NCI-H446 (cell line): ENCODE results near the gene SLFN11.
"Not testable (repeated sequence)": the region's sequence is repeated elsewhere in the genome, so short reads cannot be mapped to it uniquely, and the experiment has no call there.

Experiments used
- DNase-seq, 2 experiments: peaks; one replicate each; lab custom pipeline; 2025; lab: John Stamatoyannopoulos, UW

The SLFN11 gene, protein sequence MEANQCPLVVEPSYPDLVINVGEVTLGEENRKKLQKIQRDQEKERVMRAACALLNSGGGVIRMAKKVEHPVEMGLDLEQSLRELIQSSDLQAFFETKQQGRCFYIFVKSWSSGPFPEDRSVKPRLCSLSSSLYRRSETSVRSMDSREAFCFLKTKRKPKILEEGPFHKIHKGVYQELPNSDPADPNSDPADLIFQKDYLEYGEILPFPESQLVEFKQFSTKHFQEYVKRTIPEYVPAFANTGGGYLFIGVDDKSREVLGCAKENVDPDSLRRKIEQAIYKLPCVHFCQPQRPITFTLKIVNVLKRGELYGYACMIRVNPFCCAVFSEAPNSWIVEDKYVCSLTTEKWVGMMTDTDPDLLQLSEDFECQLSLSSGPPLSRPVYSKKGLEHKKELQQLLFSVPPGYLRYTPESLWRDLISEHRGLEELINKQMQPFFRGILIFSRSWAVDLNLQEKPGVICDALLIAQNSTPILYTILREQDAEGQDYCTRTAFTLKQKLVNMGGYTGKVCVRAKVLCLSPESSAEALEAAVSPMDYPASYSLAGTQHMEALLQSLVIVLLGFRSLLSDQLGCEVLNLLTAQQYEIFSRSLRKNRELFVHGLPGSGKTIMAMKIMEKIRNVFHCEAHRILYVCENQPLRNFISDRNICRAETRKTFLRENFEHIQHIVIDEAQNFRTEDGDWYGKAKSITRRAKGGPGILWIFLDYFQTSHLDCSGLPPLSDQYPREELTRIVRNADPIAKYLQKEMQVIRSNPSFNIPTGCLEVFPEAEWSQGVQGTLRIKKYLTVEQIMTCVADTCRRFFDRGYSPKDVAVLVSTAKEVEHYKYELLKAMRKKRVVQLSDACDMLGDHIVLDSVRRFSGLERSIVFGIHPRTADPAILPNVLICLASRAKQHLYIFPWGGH

DNA sequence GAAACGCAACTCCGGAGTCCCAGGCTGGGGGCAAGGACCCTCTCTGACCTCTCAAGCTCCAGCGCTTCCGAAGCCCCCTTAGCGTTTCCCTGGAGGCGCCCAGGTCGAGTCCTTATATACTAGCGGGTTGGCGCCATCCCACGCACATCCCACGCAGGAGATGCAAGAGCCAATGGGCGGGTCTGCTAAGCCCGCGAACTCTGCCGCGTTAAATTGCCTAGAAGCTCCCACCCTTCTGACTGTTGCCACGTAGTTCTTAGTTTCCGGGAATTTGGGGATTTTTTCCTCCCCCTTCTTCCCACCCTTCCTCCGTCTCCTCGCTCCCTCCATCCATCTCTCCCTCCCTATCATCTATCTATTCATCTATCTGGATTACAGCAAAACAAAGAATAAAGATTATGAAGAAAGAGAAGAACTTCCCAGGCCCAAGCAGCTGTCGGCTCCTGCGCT, at the start of gene SLFN11:
SLFN11 (minus strand) TSS at position 88 of the 450 bp plus-strand sequence. CDS start 9,814 bp downstream, outside the sequence.
- DNase-seq = no peak

DNA sequence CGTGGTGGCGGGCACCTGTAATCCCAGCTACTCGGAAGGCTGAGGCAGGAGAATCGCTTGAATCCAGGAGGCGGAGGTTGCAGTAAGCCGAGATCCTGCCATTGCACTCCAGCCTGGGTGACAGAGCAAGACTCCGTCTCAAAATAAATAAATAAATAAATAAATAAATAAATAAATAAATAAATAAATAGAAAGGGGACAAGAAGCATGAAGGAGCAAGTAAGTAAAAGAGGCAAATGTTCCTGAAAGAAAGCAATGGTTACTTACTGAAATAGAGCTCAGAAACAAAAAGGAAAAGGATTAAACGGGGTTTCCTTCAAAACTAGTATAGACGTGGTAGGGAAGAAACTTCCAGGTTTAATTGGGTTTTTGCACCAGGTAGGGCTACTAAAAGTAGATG, 47.6 kb upstream of the SLFN11 start:
- not testable (repeated sequence) for DNase-seq

DNA sequence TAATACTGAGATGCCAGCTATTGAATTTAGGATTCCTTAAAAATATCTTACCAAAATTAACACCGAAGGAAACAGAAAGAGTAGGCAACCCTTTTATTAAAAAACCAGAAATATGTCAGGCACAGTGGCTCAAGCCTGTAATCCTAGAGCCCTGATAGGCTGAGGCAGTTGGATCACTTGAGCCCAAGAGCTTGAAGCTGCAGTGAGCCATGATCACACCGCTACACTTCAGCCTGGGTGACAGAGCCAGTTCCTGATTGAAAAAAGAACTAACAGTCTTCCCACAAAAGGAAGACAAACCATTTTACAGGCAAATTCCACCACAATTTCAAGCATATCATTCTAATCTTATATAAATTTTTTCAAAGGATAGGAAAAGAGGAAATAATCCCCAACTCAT, 43.2 kb upstream of the SLFN11 start:
- DNase-seq = no peak

DNA sequence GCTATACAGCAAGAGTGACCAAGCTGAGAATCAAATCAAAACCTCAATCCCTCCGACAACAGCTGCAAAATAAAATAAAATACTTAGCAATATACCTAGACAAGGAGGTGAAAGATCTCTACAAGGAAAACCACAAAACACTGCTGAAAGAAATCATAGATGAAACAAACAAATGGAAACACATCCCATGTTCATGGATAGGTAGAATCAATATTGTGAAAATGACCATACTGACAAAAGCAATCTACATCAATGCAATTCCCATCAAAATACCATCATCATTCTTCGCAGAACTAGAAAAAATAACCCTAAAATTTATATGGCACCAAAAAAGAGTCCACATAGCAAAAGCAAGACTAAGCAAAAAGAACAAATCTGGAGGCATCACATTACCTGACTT, 41.3 kb upstream of the SLFN11 start:
- DNase-seq = not testable (repeated sequence)

DNA sequence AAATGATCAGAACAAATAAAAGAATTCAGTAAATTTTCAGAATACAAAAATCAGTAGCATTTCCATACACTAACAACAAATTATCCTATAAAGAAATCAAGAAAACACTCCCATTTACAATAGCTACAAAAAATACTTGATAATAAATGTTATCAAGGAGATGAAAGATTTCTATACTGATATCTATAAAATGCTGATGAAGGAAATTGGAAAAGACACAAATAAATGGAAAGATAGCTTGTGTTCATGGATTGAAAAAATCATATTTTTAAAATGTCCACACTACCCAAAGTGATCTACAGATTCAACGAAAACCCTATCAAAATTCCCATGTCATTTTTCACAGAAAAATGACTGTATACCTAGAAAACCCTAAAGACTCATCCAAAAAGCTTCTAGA, 40.8 kb upstream of the SLFN11 start:
- no peak for DNase-seq

DNA sequence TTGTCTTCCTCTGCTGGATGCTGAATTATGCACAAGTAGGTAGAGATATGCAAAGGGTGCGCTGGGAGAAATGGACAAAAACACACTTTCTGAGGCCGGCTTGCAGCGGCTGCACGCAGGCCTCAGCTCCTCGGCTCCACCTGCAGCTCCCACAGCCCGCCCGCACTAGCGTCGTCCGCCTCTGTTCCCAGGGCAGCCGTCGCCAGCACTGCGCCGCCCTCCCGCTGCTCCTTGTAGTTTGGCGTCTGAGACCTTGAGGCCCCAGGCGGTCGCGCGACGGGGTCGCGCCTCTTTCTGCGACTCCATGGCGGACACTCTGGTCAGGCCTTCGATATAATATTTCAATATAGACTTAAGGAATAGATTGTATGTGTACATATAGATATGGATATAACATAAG, 34.1 kb upstream of the SLFN11 start:
- no peak for DNase-seq

DNA sequence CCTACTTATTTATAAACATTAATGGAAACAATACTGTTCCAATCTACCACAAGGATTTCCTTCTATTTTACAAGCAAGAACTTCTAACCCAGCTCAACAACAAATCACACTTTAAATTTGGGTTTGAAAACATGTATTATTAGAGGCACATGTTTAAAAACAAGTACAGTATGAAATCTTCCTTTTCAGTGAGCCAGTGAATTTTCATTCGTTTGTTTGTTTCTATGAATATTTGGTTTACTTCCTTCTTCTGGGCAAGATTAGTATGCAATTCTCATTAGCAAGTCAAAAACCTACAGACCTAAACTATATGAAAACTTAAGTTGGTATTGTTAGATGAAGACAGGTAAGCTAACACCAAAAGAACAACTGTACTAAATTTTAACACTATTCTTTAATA, 33.1 kb upstream of the SLFN11 start:
- no peak for DNase-seq

DNA sequence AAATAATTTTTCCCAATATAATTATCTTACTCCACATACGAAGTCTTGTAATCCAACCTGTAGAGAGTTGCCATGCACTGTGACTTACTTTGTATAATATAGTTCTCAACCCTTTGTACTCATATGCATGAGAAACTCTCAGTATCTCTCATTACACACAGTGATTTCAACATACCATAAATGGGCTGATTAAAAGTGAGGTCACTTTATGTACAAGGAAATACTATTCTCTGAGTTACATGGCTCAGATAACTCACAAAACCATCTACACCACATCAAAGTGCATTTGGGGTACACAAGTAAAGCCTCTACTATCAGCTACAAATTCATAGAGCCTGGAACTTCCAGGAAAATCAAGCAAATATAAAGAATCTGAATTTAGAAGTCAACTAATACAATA, 30.9 kb upstream of the SLFN11 start:
- DNase-seq = no peak

DNA sequence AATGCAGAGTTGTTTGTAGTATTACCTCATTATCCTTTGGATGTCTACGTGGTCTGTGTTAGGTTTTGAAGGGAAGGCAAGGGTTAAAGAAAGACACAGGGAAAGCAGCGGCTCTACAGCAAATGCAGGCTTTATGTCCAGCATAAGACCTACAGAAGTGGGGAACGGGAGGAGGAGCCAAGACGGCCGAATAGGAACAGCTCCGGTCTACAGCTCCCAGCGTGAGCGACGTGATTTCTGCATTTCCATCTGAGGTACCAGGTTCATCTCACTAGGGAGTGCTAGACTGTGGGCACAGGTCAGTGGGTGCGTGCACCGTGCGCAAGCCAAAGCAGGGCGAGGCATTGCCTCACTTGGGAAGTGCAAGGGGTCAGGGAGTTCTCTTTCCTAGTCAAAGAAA, 20.4 kb upstream of the SLFN11 start:
- DNase-seq = not testable (repeated sequence)

DNA sequence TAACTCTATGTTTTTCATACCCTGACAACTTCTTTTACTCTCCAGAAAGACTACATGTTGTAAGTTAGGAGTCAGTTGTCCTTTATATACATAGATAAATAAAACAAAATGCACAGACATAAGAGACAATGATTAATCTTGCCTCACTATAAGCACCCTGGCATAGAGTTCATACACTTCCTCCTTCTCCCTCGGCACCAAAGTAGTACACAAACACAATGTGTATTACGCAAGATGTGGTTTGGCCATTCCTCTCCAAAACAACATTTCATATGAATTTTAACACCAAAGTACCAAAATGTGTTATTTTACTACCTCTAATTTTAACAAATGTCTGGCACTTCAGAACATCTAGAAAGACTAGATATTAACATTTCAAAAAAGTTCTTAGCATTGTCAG, 17.2 kb upstream of the SLFN11 start:
- DNase-seq = no peak

DNA sequence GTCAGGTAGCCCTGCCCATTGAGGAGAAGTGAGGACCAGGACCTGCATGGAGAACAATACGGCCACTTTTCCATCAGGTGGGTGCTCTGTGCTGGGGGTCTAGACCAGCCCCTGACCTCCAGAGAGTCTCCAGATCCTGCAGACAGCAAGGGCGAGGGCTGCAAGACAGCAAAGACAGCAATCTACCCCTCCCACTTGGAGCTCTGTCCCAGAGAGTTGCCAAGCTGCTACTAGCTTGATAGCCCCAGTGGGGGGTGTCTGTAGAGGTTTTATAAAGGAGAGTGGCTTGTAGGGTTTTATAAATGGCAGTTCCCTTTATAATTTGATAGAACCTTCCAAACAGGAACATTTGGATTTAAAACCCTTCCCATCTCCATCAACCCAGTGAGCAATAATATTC, 16.7 kb upstream of the SLFN11 start:
- no peak for DNase-seq

DNA sequence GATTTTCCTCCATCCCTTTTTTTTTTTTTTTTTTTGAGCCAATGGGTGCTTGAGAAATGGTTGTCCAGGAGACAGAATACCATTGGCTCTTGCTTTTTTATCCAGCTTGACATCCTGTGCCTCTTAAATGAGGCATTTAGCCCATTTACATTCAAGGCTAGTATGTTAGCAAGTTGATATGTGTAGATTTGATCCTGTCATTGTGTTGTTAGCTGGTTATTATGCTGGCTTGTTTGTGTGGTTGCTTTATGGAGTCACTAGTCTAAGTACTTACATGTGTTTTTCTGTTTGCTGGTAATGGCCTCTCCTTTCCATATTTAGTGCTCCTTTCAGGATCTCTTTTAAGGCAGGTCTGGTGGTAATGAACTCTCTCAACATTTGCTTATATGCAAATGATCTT, 14.1 kb upstream of the SLFN11 start:
- DNase-seq = no peak

DNA sequence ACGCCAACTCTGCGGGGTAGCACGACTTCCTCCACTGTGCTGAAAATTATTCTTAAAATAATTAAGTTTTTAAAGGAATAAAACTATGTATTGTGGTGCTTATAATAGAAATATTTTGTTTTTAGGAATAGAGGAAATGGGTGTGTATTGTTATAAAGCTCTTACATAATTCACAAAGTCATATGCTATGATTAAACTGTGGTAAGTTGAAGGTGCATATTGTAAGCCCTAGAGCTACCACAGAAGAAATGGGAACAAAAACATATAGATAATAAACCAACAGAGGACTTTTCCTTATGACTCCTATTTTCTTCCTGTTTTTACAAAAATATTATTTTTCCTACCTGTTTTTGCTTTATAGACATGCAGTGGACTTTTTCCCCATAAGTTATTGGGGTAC, 4.3 kb upstream of the SLFN11 start:
- DNase-seq = no peak

DNA sequence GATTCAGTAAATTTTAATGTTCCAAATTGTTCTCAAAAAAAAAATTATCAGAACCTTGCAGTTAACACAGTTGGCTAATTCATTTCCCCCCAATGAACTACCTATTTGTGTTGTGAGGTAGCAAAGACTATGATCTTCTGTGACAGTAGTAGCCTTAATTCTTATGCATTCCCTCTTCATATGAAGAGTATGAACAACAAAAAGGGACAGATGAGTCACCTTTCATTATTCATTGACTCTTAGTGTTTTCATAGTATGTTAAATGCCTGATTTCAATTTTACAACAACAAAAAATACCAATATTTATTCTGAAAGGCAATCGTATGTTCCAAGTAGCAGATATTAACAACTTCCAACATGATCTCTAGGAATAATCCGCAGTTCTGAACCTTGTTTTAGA, 3.6 kb upstream of the SLFN11 start:
- no peak for DNase-seq

DNA sequence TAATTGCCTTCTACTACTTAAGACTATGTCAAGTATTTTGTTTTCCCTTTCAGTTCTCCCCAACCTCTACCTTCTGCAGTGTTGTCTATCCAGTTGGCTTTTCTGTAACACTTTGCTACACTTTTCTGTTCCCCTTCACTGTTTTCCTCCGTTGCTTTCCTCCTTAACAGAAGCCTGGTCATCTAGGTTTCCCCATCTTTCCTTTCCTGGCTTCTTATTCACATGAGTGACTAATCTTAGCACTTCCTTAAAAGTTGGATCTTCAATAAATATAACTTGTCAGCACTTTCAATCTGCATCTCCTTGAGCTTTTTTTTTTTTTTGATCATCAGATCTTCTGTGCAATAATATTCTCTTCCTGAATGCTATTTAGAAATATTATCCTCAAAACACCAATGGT, 2.8 kb upstream of the SLFN11 start:
- no peak for DNase-seq

DNA sequence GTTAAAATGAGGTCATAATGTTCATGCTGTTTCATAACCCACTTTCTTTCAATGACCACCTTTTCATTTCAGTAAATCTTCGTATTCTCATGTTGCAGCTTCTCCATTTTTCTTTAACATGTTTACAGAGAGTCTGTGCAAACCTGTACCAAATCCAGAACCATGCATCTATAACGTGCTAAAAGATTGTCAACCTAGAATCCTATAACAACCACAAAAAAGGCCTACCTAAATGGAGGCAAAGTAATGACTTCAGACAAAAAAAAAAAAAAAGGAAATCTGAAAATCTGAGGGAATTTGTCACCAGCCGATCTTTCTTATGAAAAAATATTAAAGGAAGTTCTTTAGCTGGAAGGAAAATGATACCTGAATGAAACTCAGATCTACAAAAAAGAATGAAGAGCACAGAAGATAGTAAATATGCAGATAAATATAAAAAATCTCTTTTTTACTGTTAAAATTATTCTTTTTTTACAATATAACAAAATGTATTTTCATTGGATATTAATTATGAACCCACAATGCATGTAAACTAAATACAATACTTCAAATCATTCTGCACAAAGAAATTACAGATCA, 1.4 kb upstream of the SLFN11 start:
- no peak for DNase-seq

DNA sequence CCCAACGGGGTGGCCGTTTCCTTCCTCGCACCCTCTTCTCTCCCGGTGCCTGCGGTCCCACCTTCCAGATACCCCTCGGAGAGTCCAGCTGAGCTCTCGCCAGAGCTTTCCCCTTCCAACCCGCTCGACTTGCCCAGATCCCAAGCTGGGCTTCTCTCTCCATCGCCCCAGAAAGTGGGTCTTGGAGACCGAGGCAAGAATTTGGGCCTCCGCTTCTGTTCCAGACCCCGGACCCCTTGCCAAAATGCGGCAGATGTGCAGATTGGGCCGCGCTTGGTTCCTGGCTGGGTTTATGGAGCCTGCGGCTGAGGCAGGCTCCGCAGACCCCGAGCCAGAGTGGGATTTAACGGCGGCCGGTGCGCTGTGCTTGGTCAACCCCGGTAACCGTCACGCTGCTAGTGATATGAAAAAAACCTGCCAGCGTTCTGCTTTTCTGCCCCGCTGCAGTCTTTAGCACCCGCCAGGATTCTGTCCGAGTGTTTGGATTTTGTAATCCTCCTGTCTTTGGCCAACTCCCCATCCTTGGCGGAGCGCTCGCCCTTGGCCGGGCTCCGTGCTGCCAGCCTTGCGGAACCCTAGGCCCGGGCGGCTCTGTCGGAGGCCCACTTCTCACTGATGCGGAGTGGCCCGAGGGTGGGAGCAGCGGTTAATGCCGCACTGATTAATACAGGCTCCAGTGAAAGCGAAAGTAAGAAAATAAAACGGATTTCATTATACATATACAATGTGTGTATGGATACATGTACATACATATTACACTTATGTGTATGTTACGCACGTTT, 754 bp upstream of the SLFN11 start:
- DNase-seq = no peak

DNA sequence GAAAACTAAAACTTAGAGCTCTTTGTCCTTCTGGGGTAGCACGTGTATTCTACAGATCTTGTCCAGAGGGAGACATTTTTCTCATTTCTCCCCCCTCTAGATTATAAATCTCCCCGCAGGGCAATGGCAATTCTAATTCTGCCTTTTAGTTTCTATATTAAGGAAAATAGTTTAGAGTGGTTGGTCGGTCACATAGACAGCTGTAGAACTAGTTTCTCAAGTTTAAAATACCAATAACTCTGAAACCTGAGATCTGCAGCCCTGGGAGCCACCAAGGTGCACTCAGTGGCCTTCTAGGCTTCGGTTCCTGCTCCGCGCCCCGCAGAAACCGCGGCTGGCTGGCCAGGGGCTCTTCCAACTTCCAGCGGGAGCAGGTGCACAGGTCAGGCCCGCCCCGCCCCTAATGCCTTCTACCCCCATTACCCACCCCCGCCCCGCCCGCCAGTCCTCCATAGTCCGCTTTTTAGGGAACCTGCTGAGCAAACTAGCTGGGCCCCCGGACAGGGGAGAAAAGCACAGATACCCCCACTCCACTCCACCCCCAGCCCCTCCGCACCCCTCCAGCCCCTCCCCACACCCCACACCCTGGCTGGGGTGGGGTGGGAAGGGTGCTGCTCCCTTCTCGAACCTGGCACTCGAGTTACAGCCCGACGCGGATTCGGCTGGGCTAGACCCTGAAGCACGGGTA, 431 bp downstream of the SLFN11 start:
- no peak for DNase-seq

DNA sequence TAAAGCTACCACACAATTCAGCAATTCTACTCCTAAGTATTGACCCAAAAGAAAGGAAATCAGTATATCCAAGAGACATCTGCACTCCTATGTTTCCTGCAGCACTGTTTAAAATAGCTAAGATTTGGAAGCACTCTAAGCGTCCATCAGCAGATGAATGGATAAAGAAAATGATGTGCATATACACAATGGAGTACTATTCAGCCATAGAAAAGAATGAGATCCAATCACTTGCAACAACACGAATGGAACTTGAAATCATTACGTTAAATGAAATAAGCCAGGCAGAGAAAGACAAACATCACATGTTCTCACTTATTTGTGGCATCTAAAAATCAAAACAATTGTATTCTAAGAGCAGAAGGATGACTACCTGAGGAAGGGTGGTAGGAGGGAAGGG, 1.5 kb downstream of the SLFN11 start:
- no peak for DNase-seq

DNA sequence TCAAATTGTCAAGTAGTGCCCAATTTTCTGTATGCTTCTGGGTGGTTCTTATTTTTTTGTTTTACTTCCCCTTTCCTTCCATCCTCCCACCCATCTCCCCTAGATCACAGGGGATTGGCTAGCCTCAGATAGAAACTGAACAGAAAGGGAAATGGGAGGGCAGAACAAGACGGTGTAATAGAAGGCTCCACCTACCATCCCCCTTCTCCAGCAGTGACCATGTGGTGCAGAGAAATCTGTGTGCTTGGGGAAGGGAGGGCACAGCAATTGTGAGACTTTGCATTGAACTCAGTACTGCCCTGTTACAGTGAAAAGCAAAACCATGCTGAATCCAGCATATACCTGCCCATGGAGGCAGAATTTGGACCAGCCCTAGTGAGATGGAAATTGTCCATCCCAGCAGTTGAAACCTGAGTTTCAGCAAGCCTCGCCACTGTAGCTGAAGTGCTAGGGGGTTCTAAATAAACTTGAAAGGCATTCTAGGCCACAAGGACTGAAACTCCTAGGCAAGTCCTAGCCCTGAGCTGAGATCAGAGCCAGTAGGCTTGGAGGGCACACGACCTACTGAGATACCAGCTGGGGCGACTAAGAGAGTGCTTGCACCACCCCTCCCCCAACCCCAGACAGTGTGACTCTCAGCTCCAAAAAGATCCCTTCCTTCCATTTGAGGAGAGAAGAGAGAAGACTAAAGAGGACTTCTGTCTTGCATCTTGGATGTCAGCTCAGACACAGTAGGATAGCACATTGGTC, 5.2 kb downstream of the SLFN11 start:
- DNase-seq = no peak

DNA sequence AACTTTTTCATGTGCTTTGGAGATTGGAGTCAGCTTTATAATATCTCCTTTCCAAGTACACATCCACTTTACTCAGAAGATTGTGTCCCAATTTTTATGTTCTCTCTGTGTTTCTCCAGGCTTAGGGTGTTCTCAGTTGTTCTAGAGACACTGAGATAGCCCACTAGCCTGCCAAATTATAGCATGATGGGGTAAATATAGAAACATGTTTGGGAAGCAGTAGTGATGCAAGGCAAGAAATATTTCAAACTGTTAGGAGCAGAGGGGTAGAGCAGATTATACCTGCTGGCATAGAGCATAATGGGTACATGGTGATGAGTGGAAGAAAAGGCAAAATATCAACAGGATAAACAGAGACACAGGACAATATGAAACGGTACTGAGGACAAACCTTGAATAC, 12.4 kb downstream of the SLFN11 start:
- no peak for DNase-seq
